Measurements from ENCODE around the gene MTM1. TPM values are rescaled to one million over a fixed set of nuclear protein-coding genes. Genes with fewer than 3 reads are reported as not detected.

Gene MTM1
- total and polyA plus RNA-seq, 9 of the 15 experiments (the other 6 are each of a cell fraction or from before 2014, with no cell fraction given): 5.6 to 13.3 (median 9.5) TPM

DNA sequence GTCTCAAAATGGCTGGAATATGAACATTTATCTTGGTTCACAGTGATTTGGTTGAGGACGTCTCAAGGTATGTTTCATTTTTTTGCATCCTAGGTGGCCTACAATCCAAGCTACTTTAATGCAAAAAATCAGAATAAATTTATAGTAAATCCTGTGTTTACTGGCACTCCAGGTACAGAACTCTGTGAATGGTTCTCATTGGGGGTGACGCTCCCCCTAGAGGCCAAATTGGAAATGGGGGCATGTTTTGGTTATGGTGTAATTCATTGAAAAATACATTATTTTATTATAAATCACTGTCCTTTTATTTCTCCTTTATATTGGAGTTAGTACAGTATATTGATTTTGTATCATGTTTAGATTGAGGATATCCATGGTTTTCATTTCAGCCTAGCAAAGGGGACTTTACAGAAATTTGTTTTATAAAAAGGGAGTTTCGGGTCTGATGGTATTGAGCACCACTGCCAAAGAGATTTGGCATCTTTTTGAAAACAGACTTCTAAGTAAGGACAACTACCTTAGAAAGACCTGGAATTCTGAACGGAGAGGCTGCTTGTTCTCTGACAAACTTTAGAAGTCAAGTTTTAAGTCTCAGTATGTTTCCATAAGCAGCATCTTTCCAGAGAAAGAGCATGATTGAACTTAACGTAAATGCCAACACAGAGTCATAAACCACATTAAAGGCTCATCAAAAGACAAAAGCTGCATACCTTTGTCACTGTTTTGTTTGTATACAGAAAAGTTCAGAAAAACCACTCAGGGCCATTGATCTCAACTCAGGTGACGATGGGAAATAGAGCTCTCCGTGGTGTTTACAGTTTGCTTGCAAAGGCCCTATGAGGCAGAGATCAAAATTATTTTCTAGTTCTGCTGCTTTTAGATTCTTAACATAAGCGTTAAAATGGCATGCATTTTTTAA is 19.4 kb downstream of the MTM1 start (continued):
- TF ChIP-seq, protein P1, sequence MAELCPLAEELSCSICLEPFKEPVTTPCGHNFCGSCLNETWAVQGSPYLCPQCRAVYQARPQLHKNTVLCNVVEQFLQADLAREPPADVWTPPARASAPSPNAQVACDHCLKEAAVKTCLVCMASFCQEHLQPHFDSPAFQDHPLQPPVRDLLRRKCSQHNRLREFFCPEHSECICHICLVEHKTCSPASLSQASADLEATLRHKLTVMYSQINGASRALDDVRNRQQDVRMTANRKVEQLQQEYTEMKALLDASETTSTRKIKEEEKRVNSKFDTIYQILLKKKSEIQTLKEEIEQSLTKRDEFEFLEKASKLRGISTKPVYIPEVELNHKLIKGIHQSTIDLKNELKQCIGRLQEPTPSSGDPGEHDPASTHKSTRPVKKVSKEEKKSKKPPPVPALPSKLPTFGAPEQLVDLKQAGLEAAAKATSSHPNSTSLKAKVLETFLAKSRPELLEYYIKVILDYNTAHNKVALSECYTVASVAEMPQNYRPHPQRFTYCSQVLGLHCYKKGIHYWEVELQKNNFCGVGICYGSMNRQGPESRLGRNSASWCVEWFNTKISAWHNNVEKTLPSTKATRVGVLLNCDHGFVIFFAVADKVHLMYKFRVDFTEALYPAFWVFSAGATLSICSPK (IDR thresholded peaks at IDR 0.05; ENCODE audit: borderline replicate concordance): no peak
- TF ChIP-seq HCFC1 (IDR thresholded peaks at IDR 0.05; ENCODE audit: low read depth, low read length): no peak
- TF ChIP-seq, protein P2, sequence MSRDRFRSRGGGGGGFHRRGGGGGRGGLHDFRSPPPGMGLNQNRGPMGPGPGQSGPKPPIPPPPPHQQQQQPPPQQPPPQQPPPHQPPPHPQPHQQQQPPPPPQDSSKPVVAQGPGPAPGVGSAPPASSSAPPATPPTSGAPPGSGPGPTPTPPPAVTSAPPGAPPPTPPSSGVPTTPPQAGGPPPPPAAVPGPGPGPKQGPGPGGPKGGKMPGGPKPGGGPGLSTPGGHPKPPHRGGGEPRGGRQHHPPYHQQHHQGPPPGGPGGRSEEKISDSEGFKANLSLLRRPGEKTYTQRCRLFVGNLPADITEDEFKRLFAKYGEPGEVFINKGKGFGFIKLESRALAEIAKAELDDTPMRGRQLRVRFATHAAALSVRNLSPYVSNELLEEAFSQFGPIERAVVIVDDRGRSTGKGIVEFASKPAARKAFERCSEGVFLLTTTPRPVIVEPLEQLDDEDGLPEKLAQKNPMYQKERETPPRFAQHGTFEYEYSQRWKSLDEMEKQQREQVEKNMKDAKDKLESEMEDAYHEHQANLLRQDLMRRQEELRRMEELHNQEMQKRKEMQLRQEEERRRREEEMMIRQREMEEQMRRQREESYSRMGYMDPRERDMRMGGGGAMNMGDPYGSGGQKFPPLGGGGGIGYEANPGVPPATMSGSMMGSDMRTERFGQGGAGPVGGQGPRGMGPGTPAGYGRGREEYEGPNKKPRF (IDR thresholded peaks at IDR 0.05; ENCODE audit: low read depth, low read length): no peak
- TF ChIP-seq, protein P3, sequence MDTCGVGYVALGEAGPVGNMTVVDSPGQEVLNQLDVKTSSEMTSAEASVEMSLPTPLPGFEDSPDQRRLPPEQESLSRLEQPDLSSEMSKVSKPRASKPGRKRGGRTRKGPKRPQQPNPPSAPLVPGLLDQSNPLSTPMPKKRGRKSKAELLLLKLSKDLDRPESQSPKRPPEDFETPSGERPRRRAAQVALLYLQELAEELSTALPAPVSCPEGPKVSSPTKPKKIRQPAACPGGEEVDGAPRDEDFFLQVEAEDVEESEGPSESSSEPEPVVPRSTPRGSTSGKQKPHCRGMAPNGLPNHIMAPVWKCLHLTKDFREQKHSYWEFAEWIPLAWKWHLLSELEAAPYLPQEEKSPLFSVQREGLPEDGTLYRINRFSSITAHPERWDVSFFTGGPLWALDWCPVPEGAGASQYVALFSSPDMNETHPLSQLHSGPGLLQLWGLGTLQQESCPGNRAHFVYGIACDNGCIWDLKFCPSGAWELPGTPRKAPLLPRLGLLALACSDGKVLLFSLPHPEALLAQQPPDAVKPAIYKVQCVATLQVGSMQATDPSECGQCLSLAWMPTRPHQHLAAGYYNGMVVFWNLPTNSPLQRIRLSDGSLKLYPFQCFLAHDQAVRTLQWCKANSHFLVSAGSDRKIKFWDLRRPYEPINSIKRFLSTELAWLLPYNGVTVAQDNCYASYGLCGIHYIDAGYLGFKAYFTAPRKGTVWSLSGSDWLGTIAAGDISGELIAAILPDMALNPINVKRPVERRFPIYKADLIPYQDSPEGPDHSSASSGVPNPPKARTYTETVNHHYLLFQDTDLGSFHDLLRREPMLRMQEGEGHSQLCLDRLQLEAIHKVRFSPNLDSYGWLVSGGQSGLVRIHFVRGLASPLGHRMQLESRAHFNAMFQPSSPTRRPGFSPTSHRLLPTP (IDR thresholded peaks at IDR 0.05; ENCODE audit: borderline replicate concordance, extremely low read depth, insufficient read length): no peak
- no peak for TF ChIP-seq GATA2 (CRISPR knock-in tag; IDR thresholded peaks at IDR 0.05)
- no peak for TF ChIP-seq TAF1 (IDR thresholded peaks at IDR 0.05; ENCODE audit: control insufficient read depth, extremely low read depth, insufficient read depth, low read length, severe bottlenecking)
- TF ChIP-seq POU5F1 (IDR thresholded peaks at IDR 0.05; ENCODE audit: borderline replicate concordance, low read depth, low read length, partially characterized antibody): no peak
